ENCODE results near the gene CHST9.

GRCh38 chr18:27175245-27175644 is 9.9 kb downstream of the CHST9 start:
- TF ChIP-seq CTCF (conservative IDR thresholded peaks at IDR 0.05) (no peak), EZH2 (IDR thresholded peaks at IDR 0.05; ENCODE audit: low read depth) (no peak)

All from PC-9 (cell line).